NCI-H510A (cell line): ENCODE results near the gene SETD2.
"Not testable (repeated sequence)": the region's sequence is repeated elsewhere in the genome, so short reads cannot be mapped to it uniquely, and the experiment has no call there.

Experiments
- DNase-seq: peaks from one replicate; lab custom pipeline; 2025; lab: John Stamatoyannopoulos, UW

The SETD2 gene

DNA sequence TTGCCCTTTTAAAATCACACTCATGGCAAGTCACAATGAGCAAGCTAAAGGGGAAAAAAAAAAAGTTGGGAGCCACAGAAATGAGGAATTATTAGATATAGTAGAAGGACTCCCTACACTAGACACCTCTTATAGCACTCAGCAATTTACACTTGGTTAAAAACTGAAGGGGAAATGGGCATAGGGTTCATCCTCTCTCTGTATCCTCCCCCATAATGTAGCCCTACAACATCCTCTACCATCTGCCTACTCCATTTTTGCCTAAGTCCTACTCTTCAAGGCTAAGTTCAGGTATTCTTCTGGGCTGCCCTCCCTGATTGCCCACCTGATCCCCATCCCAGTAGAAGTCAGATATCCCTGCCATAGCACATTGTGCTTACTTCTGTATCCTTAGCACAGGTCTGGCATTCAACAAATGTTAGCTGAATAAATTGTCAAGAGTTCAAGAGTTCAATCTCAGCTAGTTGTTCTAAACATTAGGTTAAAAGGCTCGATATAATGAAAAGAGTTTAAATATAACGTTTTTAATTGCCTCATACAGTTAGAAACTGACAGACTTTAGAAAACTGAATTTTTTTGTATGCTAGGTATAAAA lies 14.5 kb downstream of the SETD2 start:
- DNase-seq = no peak

DNA sequence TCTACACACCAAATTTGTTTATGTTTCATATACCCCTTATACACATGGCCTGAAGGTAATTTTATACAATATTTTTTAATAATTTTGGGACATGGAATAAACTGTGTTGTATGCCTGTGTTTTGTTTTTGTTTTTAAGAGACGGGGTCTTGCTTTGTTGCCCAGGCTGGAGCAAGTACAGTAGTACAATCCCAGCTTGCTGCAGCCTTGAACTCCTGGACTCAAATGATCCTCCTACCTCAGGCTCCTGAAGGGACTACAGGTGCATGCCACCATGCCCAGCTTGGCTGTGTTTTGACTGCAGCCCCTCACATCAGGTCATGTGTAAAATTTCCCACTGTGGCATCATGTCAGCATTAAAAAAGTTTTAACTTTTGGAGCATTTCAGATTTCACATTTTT lies 18.6 kb downstream of the SETD2 start:
- DNase-seq = no peak

DNA sequence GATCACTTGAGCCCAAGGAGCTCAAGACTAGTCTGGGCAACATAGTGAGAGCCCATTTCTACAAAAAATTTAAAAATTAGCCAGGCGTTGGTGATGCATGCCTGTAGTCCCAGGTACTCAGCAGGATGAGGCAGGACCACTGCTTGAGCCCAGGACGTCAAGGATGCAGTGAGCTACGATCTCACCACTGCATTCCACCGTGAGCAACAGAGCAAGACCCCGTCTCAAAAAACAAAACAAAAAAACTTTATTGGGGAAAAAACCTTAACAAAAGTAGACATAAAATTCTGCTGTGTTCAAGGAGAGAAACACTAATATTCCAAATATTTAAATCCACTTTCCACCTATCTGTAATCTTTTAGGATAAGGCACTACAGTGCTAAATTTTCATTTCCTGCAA lies 20.8 kb downstream of the SETD2 start:
- no peak for DNase-seq

DNA sequence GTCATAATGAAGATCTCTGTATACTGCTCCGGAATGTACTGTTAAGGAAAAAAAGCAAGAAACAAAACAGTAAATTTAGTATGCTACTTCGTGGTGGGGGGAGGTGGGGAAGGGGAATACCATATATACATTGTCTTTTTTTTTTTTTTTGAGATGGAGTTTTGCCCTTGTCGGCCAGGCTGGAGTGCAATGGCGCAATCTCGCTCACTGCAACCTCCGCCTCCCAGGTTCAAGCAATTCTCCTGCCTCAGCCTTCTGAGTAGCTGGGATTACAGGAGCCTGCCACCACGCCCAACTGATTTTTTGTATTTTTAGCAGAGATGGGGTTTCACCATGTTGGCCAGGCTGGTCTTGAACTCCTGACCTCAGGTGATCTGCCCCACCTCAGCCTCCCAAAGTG lies 21.4 kb downstream of the SETD2 start:
- DNase-seq = not testable (repeated sequence)

DNA sequence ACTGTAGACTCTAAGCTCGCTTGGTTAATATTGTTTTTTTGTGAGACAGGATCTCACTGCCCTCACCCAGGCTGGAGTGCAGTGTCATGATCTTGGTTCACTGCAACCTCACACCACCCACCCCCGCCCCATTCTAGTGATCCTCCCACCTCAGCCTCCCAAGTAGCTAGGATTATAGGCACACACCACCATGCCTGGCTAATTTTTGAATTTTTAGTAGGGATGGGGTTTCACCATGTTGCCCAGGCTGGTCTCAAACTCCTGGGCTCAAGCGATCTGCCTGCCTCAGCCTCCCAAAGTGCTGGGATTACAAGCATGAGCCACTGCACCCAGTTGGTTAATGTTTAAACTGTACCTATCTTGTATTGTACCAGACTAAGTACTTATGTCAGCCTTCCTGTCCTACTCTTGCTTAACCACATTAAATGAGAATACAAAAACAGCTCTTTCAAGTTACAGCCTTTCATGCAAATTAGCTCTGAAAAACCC lies 22.9 kb downstream of the SETD2 start:
- DNase-seq = not testable (repeated sequence)

DNA sequence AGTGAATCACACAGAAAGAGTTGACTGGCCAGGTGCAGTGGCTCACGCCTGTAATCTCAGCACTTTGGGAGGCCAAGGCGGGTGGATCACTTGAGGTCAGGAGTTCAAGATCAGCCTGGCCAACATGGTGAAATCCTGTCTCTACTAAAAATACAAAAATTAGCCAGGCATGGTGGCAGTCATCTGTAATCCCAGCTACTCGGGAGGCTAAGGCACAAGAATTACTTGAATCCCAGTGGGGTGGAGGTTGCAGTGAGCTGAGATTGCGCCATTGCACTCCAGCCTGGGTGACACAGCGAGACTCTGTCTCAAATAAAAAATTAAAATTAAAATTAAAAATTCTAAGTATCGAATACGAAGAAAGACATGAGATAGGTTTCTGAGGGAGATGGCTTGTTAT lies 23.4 kb downstream of the SETD2 start:
- DNase-seq = not testable (repeated sequence)

DNA sequence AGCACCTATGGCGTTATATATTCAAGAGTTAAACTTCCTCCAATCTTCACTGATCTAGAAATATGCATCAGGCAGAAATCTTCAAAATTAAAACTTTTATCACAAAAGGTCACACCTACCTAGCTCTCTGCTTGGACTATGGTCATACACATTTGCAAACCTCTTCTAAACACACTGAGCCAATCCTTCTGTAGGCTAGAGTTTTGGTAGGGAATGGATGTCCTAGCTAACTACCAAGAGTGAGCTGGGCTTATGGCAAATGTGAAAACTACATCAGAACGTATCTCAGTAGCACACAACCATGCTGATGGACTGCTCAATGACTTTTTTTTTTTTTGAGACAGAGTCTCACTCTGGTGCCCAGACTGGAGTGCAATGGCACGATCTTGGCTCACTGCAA lies 29.6 kb downstream of the SETD2 start:
- no peak for DNase-seq

DNA sequence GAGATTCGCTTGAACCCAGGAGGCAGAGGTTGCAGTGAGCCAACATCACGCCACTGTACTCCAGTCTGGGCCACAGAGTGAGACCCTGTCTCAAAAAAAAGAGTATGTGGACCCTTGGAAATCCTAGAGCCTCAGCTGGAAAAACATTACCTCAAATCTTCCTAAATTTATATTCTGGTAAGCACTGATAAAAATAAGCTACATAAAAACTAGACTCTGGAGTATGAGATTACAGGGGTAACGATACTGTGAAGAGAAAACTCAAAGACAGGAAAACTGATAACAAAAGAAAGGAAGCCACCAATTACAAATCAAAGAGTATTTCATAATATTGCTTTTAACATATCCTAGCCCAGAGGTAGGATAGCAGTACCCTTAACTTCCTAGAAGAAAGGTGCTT lies 30.3 kb downstream of the SETD2 start:
- no peak for DNase-seq

DNA sequence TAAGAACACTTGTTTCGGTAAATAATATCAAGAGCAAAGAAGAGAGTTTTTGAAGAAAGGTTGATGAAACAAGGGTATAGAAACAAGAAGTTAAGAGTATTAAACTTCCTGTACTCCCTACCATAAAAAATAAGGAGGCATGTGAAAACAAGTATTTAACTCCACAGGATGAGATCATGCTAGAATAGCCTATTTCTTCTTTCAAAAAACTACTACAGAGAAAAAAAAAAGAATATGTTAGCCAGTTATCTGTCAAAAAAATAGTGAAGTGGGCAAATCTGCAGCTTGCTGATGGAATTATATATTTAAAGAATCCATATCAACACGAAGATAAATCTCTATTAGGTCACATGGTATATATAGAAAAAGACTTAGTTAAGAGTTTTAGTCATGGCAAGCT lies 33.4 kb downstream of the SETD2 start:
- no peak for DNase-seq

DNA sequence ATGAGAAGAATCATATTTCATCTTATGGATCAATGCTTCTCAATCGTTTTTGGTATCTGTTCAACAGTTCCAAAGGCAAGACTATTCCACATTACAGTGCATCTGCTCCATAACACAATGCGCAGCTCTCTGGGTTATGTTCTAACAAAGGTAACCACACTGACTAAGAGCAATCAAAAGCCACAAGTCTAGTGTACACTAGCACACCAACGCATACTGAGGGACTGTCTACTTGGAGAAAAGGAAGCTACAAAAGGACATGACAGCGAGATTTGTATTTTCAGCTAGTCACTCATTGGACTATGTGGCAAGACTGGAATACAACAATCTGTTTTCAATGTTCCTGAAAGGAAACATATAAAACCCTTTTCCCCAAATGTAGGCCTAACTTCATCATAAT lies 35.8 kb downstream of the SETD2 start:
- DNase-seq = no peak

DNA sequence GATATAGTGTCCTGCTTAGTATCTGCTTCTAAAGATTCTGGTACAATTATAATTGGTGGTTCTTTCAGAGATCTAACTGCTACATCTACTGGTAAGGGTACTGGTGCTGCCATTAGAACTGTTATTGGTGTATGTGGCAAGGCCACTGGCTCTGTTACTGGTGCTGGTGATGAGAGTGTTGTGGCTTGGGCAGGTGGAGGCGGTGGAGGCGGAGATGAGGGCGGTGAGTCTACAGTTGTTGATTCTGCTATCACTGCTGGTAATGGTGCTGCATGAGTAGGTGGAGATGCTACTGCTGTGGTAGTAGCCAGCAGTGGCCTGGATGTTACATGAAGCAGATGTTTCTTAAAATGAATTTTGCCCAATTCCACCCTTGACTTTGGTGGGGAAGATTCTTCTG lies 40.1 kb downstream of the SETD2 start:
- no peak for DNase-seq

DNA sequence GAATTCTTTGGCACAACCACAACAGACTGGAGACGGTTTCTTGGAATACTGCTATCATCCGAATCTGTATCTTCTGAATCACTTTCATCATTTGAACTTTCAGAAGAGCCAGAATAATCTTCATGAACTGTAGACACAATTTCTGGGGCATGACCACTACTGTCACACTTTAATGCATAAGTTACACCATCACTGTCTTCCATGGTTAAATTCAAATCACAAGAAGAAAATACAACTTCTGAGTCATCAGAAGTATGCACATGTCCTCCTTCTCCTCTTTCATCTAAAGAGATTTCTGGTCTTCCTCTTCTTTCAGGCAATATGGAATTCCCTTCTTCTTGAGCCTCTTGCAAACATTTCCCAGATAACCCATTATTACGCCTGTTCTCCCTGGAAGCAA lies 42.5 kb downstream of the SETD2 start:
- DNase-seq = no peak

DNA sequence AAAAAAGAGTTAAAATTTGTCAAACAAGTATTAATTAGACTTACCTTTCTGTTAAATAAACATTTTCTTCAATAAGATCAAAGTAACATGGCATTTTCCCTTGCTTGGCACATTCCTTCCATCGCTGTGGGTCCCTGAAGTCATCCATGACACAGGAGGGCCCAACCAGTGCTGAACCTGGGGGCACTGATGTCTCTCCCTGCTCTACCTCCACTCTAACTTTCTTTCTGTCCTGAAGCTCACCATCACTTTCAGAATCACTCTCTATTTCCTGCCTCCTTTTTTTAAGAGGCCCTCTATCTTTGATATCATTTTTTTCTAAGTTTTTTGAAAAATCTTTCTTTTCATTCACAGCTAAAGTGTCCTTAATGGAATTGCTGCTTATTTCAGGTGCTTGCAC lies 43.8 kb downstream of the SETD2 start:
- DNase-seq = no peak

DNA sequence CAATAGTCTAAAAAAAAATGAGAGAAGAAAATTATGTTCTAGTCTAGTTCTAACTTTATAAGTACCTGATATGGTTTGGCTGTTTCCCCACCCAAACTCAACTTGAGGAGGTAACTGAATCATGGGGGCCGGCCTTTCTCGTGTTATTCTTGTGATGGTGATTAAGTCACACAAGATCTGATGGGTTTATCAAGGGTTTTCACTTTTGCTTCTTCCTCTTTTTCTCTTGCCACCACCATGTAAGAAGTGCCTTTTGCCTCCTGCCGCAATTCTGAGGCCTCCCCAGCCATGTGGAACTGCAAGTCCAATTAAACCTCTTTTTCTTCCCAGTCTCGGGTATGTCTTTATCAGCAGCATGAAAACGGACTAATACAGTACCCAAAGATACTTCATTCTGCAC lies 44.5 kb downstream of the SETD2 start:
- DNase-seq = not testable (repeated sequence)

DNA sequence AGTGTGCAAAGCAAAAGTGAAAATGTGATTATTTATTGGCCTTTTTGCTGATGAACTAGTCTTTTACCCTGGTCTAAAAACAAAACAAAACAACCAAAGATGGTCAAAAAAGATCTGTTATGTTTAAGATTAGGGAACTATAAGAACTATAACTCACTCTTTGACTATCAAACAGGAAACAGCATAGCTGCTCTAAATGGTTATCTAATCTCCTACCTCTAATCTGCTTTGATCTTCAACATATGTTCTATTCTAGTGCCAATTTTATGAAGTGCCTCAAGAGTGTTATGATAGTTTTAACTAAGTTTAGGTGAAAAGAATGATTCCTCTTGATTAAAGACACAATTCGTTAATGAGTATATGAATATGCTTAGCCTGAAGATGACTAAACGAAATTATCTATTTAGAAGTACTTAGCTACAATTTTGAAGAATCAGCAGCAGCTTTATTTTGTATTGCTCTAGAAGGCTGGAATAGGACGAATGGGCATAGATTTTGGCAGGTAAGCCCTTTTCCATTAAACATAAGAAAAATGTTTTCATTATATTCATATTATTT lies 46.0 kb downstream of the SETD2 start:
- no peak for DNase-seq

DNA sequence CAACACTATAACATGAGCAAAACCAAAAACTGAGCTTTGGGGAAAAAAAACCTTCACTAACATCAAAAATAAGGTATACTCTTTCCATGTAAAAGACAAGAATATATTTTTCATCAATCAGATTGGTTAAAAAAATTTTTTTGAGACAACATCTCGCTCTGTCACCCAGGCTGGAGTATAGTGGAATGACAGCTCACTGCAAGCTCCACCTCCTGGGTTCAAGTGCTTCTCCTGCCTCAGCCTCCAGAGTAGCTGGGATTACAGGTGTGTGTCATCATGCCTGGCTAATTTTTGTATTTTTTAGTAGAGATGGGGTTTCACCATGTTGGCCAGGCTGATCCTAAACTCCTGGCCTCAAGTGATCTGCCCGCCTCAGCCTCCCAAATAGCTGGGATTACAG lies 48.4 kb downstream of the SETD2 start:
- DNase-seq = not testable (repeated sequence)

DNA sequence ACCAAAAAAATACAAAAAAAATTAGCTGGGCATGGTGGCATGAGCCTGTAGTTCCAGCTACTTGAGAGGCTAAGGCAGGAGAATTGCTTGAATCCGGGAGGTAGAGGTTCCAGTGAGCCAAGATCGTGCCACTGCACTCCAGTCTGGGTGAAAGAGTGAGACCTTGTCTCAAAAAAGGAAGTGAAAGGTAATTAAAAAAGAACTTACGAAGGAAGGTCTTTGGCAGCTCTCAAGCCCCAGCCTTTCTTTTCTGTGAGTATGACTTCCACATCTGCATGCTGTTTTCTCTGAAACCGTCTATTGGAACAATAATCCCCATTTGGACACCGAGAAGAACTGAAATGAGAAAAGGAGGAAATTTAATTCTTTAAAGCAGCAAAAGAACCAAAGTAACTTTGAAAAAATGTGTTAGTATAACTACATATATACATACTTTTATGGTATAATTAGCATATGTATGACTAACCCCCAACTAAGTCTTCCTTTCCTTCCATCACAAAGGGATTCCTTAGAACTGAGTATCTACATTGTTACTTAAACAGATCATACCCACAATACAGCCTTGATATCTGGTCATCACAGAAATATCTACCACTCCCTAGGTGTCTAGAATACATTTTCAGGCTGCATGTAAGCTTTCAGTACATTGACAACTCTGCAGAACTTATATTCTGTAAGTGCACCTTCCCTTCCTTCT lies 50.1 kb downstream of the SETD2 start:
- no peak for DNase-seq

DNA sequence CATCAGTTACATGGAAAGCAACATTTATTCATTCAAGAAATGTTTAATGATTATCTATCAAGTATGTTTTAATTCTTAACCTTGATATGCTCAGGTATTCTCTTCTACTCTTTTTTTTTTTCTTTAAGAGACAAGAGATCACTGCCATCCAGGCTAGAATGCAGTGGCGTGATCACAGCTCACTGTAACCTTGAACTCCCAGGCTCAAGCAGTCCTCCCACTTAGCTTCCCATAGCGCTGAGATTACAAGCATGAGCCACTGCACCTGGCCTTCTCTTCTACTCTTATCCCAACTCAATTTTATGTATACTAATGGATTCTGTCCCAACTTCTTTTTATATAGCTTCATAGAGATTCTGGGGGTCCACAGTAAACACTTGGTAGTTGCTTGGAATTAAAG lies 50.9 kb downstream of the SETD2 start:
- no peak for DNase-seq

DNA sequence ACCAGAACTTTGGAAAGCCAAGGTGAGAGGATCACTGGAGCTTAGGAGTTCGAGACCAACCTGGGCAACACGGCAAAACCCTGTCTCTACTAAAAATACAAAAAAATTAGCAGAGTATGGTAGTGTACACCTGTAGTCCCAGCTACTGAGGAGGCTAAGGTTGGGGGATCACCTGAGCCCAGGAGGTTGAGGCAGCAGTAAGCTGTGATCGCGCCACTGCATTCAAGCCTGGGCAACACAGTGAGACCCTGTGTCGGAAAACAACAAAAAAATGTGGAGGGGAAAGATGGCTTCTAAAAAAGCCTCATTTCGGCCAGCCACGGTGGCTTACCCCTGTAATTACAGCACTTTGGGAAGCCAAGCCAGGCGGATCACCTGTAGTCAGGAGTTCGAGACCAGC lies 54.5 kb downstream of the SETD2 start:
- DNase-seq = no peak

DNA sequence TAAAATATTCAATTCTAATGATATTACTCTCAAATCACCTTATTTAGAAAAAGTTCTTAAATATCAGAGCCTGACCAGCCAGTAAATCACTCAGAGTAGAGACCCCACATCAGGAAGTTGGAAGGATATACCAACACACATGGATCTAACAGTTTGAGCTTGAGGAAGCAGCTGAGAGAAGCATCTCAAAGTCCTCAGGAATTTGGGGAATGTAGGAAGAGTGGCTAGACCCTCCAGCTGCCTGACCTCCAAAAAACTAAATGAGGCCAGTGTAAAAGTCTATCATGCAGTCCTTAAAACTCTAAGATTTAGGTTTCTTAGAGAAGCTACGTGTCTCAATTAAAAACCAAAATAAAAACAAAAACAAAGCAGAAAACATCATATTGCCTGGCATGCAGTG lies 55.4 kb downstream of the SETD2 start:
- no peak for DNase-seq

DNA sequence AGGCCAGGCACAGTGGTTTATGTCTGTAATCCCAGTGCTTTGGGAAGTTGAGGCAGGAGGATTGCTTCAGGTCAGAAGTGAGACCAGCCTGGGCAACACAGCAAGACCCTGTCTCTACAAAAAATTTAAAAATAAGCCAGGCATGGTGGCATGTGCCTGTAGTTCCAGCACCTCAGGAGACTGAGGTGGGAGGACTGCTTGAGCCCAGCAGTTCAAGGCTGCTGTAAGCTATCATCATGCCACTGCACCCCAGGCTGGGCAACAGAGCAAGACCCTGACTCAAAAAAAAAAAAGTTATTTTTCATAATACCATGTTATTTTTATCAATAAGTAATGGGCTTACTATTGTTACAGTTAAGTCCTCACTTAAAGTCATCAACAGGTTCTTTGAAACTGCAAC lies 59.7 kb downstream of the SETD2 start:
- DNase-seq = no peak

DNA sequence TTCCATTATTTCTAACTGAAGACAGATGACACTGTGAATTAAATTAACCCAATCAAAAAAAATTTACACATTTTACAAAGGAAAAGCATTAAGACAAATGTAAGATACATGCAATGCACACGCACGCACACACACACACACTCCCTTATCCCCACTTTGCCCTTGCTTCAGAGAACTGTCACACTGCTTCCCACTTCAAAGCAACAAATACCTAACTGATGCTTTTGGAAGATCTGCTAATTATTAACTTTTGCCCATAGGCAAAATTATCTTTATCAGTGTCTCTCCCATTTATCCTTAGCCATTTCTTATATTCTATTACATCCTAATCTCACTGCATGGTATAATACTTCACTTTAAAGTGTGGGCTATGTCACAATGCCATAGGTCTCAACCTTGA lies 60.3 kb downstream of the SETD2 start:
- DNase-seq = no peak

DNA sequence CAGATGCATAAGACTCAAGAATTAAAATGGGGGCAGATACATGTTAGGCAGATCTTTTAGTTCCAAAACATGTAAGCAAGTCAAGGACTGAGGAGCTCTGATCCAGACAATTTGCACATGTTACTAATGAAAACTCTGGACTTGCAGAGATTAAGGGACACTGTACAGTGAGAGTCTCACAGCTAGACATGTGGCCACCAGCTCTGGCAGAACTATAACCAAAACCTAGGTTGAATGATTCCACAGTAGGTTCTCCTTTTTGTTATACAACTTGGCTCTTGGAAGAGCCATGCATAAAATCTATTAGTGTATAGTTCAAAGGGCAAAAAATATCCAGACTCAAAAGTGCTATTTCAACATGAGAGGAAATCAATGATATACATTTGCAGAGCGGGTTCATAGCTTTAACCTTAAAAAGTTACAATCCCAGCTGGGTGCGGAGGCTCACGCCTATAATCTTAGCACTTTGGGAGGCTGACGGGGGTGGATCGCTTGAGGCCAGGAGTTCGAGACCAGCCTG lies 61.8 kb downstream of the SETD2 start:
- no peak for DNase-seq

DNA sequence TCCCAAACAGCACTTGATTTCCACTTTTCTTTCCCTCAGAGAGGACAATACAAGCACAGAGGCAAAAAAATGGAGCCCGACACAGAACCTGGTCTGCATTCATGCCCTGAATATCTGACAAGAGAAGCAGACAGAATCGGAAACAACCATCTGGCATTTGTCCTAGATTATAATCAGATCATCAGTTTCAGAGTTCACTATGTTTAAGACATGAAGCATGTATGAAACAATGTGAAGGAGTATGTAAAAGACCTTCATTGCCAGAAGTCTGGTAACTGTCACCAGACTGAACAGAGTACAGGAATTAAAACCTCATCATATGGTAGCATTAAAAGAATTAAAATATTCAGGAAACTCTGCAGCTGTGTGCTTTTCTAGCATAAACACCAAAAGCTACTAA lies 65.0 kb downstream of the SETD2 start:
- no peak for DNase-seq
